ENCODE results near the gene ISM1.

ISM1 gene

GRCh38 chr20:13333036-13333435, 112.0 kb downstream of the ISM1 start:
- no peaks in the 10 kb centered on the region for H3K36me3 ChIP-seq (ENCODE audit: control insufficient read depth, low read length)
- peaks cover 3% of the 10 kb centered on the region; the same call in 1 of the 2 replicates for H3K27me3 ChIP-seq (ENCODE audit: control insufficient read depth, low read length)
- H3K27ac ChIP-seq (ENCODE audit: low read depth, low read length): no peak overlapping the region
- H3K4me3 ChIP-seq (ENCODE audit: low read length): no peak overlapping the region
- H3F3A ChIP-seq (ENCODE audit: control insufficient read depth, insufficient read depth): no peaks in the 10 kb centered on the region
- TF ChIP-seq EZH2phosphoT487 (IDR thresholded peaks at IDR 0.05; ENCODE audit: borderline replicate concordance, low read length): no peak
- TF ChIP-seq CTCF (IDR thresholded peaks at IDR 0.05; ENCODE audit: low read depth, low read length, poor library complexity, severe bottlenecking): no peak
- no peaks in the 10 kb centered on the region for H3K9me3 ChIP-seq (ENCODE audit: control insufficient read depth, insufficient read depth, low read length)
- H3K4me2 ChIP-seq (ENCODE audit: low read length): no peak overlapping the region
- no peaks in the 10 kb centered on the region for H3K9me2 ChIP-seq (replicated peaks; ENCODE audit: control insufficient read depth, low read length)
- H3K4me1 ChIP-seq (ENCODE audit: control insufficient read depth, low read length): no peaks in the 10 kb centered on the region
- H3K79me2 ChIP-seq (ENCODE audit: control insufficient read depth, low read length): no peaks in the 10 kb centered on the region
- H4K20me1 ChIP-seq (ENCODE audit: control insufficient read depth, insufficient read depth, low read depth, low read length): no peaks in the 10 kb centered on the region

GRCh38 chr20:13333793-13334192, 112.7 kb downstream of the ISM1 start:
- Histone ChIP-seq H3K9me2 (replicated peaks; ENCODE audit: control insufficient read depth, low read length) (no peaks in the 10 kb centered on the region), H3K79me2 (ENCODE audit: control insufficient read depth, low read length) (no peaks in the 10 kb centered on the region), H3K4me1 (ENCODE audit: control insufficient read depth, low read length) (no peaks in the 10 kb centered on the region), H3F3A (ENCODE audit: control insufficient read depth, insufficient read depth) (no peaks in the 10 kb centered on the region), H4K20me1 (ENCODE audit: control insufficient read depth, insufficient read depth, low read depth, low read length) (no peaks in the 10 kb centered on the region), H3K4me2 (ENCODE audit: low read length) (no peak overlapping the region), H3K4me3 (ENCODE audit: low read length) (no peak overlapping the region), H3K9me3 (ENCODE audit: control insufficient read depth, insufficient read depth, low read length) (no peaks in the 10 kb centered on the region), H3K27ac (ENCODE audit: low read depth, low read length) (no peak overlapping the region), H3K36me3 (ENCODE audit: control insufficient read depth, low read length) (no peaks in the 10 kb centered on the region), H3K27me3 (ENCODE audit: control insufficient read depth, low read length) (peaks cover 3% of the 10 kb centered on the region; the same call in 1 of the 2 replicates)
- no peak for TF ChIP-seq CTCF (IDR thresholded peaks at IDR 0.05; ENCODE audit: low read depth, low read length, poor library complexity, severe bottlenecking)
- TF ChIP-seq EZH2phosphoT487 (IDR thresholded peaks at IDR 0.05; ENCODE audit: borderline replicate concordance, low read length): no peak

- no peak overlapping the region for H3K4me2 ChIP-seq (ENCODE audit: low read length)
- H3K4me1 ChIP-seq (ENCODE audit: control insufficient read depth, low read length): no peaks in the 10 kb centered on the region
- H3K4me3 ChIP-seq (ENCODE audit: low read length): no peak overlapping the region
- peaks cover 3% of the 10 kb centered on the region; the same call in 1 of the 2 replicates for H3K27me3 ChIP-seq (ENCODE audit: control insufficient read depth, low read length)
- H4K20me1 ChIP-seq (ENCODE audit: control insufficient read depth, insufficient read depth, low read depth, low read length): no peaks in the 10 kb centered on the region
- H3K9me3 ChIP-seq (ENCODE audit: control insufficient read depth, insufficient read depth, low read length): no peaks in the 10 kb centered on the region
- no peaks in the 10 kb centered on the region for H3K79me2 ChIP-seq (ENCODE audit: control insufficient read depth, low read length)
- TF ChIP-seq EZH2phosphoT487 (IDR thresholded peaks at IDR 0.05; ENCODE audit: borderline replicate concordance, low read length): no peak
- TF ChIP-seq CTCF (IDR thresholded peaks at IDR 0.05; ENCODE audit: low read depth, low read length, poor library complexity, severe bottlenecking): no peak
- H3K27ac ChIP-seq (ENCODE audit: low read depth, low read length): no peak overlapping the region
- no peaks in the 10 kb centered on the region for H3K9me2 ChIP-seq (replicated peaks; ENCODE audit: control insufficient read depth, low read length)
- no peaks in the 10 kb centered on the region for H3F3A ChIP-seq (ENCODE audit: control insufficient read depth, insufficient read depth)
- H3K36me3 ChIP-seq (ENCODE audit: control insufficient read depth, low read length): no peaks in the 10 kb centered on the region
Measured at GRCh38 chr20:13336308-13337089, 115.4 kb downstream of the ISM1 start.

Measured in DOHH2 (cell line).